CD4-positive, CD25-positive, alpha-beta regulatory T cell (primary cell): ENCODE measurements around the gene ZMYND8. TPM values are rescaled to one million over a fixed set of nuclear protein-coding genes. Genes with fewer than 3 reads are reported as not detected.
"Not testable (repeated sequence)": the region's sequence is repeated elsewhere in the genome, so short reads cannot be mapped to it uniquely, and the experiment has no call there.

Source experiments
- ATAC-seq, 2 donors: fragments of 150-1000 bp; cut with Tn5 transposase; one replicate each; pipeline ENCODE4 v1.10.0; 2021; ENCODE audit warnings: low read depth in 2 of 2, moderate number of reproducible peaks in 2 of 2, moderate library complexity in 1 of 2
- DNase-seq, 3 donors: peaks; one replicate each; pipeline versions ENCODE4 v3.0.0 to v3.0.0-alpha.2; 2012 to 2022; ENCODE audit warnings: mixed read lengths in 1 of 3
- H3K27ac ChIP-seq: one replicate; pipeline ENCODE4 v1.7.0; 2013; ENCODE audit warnings: mild to moderate bottlenecking, low read length; ENCODE audit not compliant: insufficient read depth, poor library complexity, severe bottlenecking
- H3K27me3 ChIP-seq: one replicate; pipeline ENCODE4 v1.7.0; 2013; ENCODE audit warnings: low read length; ENCODE audit not compliant: control insufficient read depth, insufficient read depth
- H3K36me3 ChIP-seq: one replicate; pipeline ENCODE4 v1.7.0; 2013; ENCODE audit warnings: mild to moderate bottlenecking, low read length, moderate library complexity; ENCODE audit not compliant: control insufficient read depth, insufficient read depth
- H3K4me1 ChIP-seq: 2 replicates; pipeline ENCODE4 v1.7.0; 2013; ENCODE audit warnings: mild to moderate bottlenecking, low read length; ENCODE audit not compliant: insufficient read depth, control insufficient read depth, poor library complexity, severe bottlenecking
- H3K4me3 ChIP-seq: one replicate; pipeline ENCODE4 v1.7.0; 2013; ENCODE audit warnings: low read depth, mild to moderate bottlenecking, low read length, moderate library complexity
- H3K9me3 ChIP-seq, 2 experiments: 1 replicate in 1 of 2; 2 replicates in 1 of 2; pipeline ENCODE4 v1.7.0; 2013; ENCODE audit warnings: low read length in 2 of 2, mild to moderate bottlenecking in 1 of 2, moderate library complexity in 1 of 2; ENCODE audit not compliant: control insufficient read depth in 2 of 2
- H3K27ac Mint-ChIP-seq, 3 donors: one replicate each; pipeline ENCODE4 v1.8.0; 2020 to 2022; ENCODE audit warnings: mild to moderate bottlenecking in 3 of 3, mixed read lengths in 3 of 3, moderate library complexity in 2 of 3
- H3K27me3 Mint-ChIP-seq: one replicate; pipeline ENCODE4 v1.8.0; 2022; ENCODE audit warnings: mild to moderate bottlenecking, mixed read lengths
- H3K36me3 Mint-ChIP-seq: one replicate; pipeline ENCODE4 v1.8.0; 2020; ENCODE audit warnings: mixed read lengths
- H3K4me1 Mint-ChIP-seq, 4 donors: one replicate each; pipeline ENCODE4 v1.8.0; 2020 to 2022; ENCODE audit warnings: mixed read lengths in 4 of 4, mild to moderate bottlenecking in 1 of 4
- H3K4me3 Mint-ChIP-seq, 4 donors: one replicate each; pipeline ENCODE4 v1.8.0; 2020 to 2022; ENCODE audit warnings: mild to moderate bottlenecking in 4 of 4, mixed read lengths in 4 of 4, moderate library complexity in 3 of 4
- H3K9me3 Mint-ChIP-seq, 7 donors: one replicate each; pipeline ENCODE4 v1.8.0; 2020 to 2022; ENCODE audit warnings: mixed read lengths in 7 of 7, mild to moderate bottlenecking in 3 of 7, moderate library complexity in 2 of 7
- polyA plus RNA-seq, 4 donors: library from polyadenylated mRNA; unstranded; fragments of 300-500 nt; fragmentation: Illumina TruSeq; gene quantifications; one replicate each; pipeline ENCODE4 v1.2.3, GENCODE V29; 2021
- total RNA-seq: library from RNA; stranded (reverse); gene quantifications from one replicate; pipeline ENCODE4 v1.2.3, GENCODE V29; 2022

The ZMYND8 gene
- total and polyA plus RNA-seq, 5 donors from 2014 or later, result 7.5 to 47.2 (median 8.9) TPM

- H3K27ac Mint-ChIP-seq, result peak overlapping the region in 2 of 3 donors; percentile 55 to 67
- ATAC-seq, result no peak
- no peaks in the 10 kb centered on the region for H3K9me3 ChIP-seq
- no peaks in the 10 kb centered on the region for H3K27me3 ChIP-seq
- no peaks in the 10 kb centered on the region for H3K27me3 Mint-ChIP-seq
- H3K27ac ChIP-seq, result no peak overlapping the region
- H3K9me3 Mint-ChIP-seq, result no peaks in the 10 kb centered on the region
- peaks cover 21% of the 10 kb centered on the region for H3K36me3 Mint-ChIP-seq
- no peak overlapping the region for H3K4me3 Mint-ChIP-seq
- H3K36me3 ChIP-seq, result peaks cover 44% of the 10 kb centered on the region
- no peaks in the 10 kb centered on the region for H3K4me1 ChIP-seq
- peaks cover 0 to 20% (median 7%) of the 10 kb centered on the region in 4 donors for H3K4me1 Mint-ChIP-seq
- no peak for DNase-seq
- H3K4me3 ChIP-seq, result no peak overlapping the region
These were observed 89.5 kb downstream of the ZMYND8 start for GRCh38 chr20:47266847-47267515.

DNA sequence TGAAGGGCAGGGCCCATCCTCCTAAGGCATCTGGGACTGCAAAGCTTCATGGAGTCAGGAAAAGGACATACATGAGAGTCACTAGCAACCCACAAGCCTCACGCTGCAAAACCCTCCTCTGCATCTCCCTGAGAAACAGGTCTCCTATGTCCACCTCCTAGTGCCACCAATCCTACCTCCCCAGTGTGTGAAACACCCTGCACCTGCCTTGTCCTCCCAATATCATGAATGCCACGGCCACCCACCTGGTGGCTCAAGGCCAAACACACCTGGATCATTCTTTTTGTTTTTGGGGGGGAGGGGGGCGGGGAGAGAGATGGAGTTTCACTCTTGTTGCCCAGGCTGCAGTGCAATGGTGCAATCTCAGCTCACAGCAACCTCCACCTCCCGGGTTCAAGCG is 90.5 kb downstream of the ZMYND8 start:
- Histone ChIP-seq H3K4me3 (no peak overlapping the region), H3K27ac (no peak overlapping the region), H3K9me3 (no peaks in the 10 kb centered on the region), H3K36me3 (peaks cover 48% of the 10 kb centered on the region), H3K27me3 (no peaks in the 10 kb centered on the region), H3K4me1 (no peaks in the 10 kb centered on the region)
- Mint-ChIP-seq H3K27me3 (no peaks in the 10 kb centered on the region), H3K27ac (peak overlapping the region in 2 of 3 donors; percentile 46 to 84), H3K9me3 (no peaks in the 10 kb centered on the region), H3K4me3 (no peak overlapping the region), H3K4me1 (peaks cover 0 to 20% (median 7%) of the 10 kb centered on the region in 4 donors), H3K36me3 (peaks cover 23% of the 10 kb centered on the region)
- no peak for ATAC-seq
- no peak for DNase-seq

DNA sequence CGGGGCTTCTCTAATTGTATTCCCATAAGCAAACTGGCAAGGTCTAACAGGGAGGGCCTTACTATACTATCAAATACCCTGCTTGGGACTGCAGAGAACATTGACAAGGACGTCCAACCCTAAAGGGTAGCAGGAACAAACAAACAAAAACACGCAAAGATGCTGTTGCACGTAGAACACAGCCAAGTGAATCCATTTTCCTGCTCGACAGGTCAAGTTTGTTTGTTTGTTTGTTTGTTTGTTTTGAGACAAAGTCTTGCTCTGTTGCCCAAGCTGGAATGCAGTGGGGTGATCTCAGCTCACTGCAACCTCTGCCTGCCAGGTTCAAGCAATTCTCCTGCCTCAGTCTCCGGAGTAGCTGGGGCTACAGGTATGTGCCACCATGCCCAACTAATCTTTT is 91.3 kb downstream of the ZMYND8 start:
- Histone ChIP-seq H3K27me3 (no peaks in the 10 kb centered on the region), H3K36me3 (peaks cover 53% of the 10 kb centered on the region)
- peaks cover 28% of the 10 kb centered on the region for H3K36me3 Mint-ChIP-seq

DNA sequence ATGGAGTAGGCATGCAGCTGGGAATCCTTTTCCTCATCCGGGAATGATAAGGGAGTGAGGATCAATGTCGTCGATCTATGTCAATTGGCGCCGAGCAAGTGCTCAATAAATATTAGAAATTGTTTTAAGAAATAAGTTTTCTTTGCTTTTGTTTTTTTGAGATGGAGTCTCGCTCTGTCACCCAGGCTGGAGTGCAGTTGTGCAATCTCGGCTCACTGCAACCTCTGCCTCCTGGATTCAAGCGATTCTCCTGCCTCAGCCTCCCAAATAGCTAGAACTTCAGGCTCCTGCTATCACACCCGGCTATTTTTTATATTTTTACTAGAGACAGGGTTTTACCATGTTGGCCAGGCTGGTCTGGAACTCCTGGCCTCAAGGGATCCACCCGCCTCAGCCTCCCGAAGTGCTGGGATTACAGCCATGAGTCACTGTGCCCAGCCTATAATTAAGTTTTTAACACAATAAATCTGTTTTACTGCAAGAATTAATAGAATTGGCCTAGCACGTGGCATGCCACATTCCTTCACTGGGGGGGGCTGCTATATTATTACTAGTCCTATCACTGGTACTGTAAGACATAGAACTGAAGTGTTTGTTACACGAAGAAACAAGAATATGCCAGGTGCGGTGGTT is 92.2 kb downstream of the ZMYND8 start:
- not testable (repeated sequence) for H3K27me3 Mint-ChIP-seq

More for the DNA sequence above, 91.3 kb downstream of the ZMYND8 start:
- no peak for ATAC-seq
- no peaks in the 10 kb centered on the region for H3K27me3 Mint-ChIP-seq
- peaks cover 5 to 20% (median 9%) of the 10 kb centered on the region in 4 donors for H3K4me1 Mint-ChIP-seq
- Histone ChIP-seq H3K4me1 (no peaks in the 10 kb centered on the region), H3K9me3 (no peaks in the 10 kb centered on the region), H3K4me3 (no peak overlapping the region), H3K27ac (no peak overlapping the region)
- DNase-seq, result no peak
- no peak overlapping the region for H3K4me3 Mint-ChIP-seq
- no peak overlapping the region for H3K27ac Mint-ChIP-seq
- no peaks in the 10 kb centered on the region for H3K9me3 Mint-ChIP-seq

DNA sequence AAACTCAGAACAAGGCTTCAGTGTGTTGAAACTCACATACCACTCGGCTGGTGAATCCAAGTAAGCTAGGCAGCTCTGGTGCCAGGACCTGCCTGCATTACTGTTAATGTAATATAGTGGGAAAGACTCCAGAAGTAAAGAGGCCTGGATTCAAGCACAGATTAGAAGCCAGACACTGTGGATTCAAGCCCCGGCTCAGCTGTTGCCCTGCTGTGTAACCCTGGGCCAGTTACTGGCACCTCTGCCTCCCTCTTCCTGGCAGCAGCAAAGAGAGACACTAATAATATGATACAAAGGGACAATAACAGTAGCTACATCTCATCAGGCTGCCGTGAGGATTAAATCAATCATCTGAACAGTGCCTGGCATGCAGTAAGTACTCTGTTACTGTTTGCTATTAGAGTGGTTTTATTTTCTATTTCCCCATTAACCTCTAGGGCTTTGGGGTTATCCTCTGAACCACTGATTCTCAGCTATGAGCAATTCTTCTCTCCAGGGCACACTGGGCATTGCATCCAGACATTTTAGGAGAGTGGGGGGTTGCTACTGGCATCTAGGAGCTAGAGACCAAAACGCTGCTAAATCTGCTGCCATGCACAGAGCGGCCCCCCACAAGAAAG is 92.9 kb downstream of the ZMYND8 start:
- no peak overlapping the region for H3K4me3 ChIP-seq
- no peak overlapping the region for H3K27ac ChIP-seq
- Mint-ChIP-seq H3K27me3 (no peaks in the 10 kb centered on the region), H3K9me3 (no peaks in the 10 kb centered on the region), H3K36me3 (peaks cover 38% of the 10 kb centered on the region), H3K27ac (peak overlapping the region in 2 of 3 donors; percentile 38 to 63), H3K4me3 (no peak overlapping the region), H3K4me1 (peaks cover 7 to 23% (median 11%) of the 10 kb centered on the region in 4 donors)
- H3K27me3 ChIP-seq, result no peaks in the 10 kb centered on the region
- peaks cover 55% of the 10 kb centered on the region for H3K36me3 ChIP-seq
- ATAC-seq (no peak), DNase-seq (no peak)
- H3K4me1 ChIP-seq, result no peaks in the 10 kb centered on the region
- no peaks in the 10 kb centered on the region for H3K9me3 ChIP-seq

More for the DNA sequence above, 92.2 kb downstream of the ZMYND8 start:
- peaks cover 54% of the 10 kb centered on the region for H3K36me3 ChIP-seq
- H3K27ac Mint-ChIP-seq, H3K4me1 ChIP-seq, DNase-seq, H3K9me3 Mint-ChIP-seq, ATAC-seq, H3K4me3 Mint-ChIP-seq, H3K9me3 ChIP-seq, H3K27me3 ChIP-seq, H3K27ac ChIP-seq, H3K4me3 ChIP-seq: not testable (repeated sequence)
- peaks cover 33% of the 10 kb centered on the region for H3K36me3 Mint-ChIP-seq
- H3K4me1 Mint-ChIP-seq, result peaks cover 6 to 18% (median 9%) of the 10 kb centered on the region in 4 donors

- Mint-ChIP-seq H3K27ac (no peak overlapping the region), H3K27me3 (no peaks in the 10 kb centered on the region), H3K9me3 (no peaks in the 10 kb centered on the region), H3K36me3 (peaks cover 39% of the 10 kb centered on the region), H3K4me3 (no peak overlapping the region), H3K4me1 (peaks cover 7 to 28% (median 13%) of the 10 kb centered on the region in 4 donors)
- no peak for ATAC-seq
- H3K27ac ChIP-seq, result no peak overlapping the region
- H3K4me1 ChIP-seq, result no peaks in the 10 kb centered on the region
- H3K36me3 ChIP-seq, result peaks cover 55% of the 10 kb centered on the region
- no peaks in the 10 kb centered on the region for H3K9me3 ChIP-seq
- DNase-seq, result no peak
- H3K4me3 ChIP-seq, result no peak overlapping the region
- H3K27me3 ChIP-seq, result no peaks in the 10 kb centered on the region
These were observed 93.4 kb downstream of the ZMYND8 start for GRCh38 chr20:47263080-47263464.

DNA sequence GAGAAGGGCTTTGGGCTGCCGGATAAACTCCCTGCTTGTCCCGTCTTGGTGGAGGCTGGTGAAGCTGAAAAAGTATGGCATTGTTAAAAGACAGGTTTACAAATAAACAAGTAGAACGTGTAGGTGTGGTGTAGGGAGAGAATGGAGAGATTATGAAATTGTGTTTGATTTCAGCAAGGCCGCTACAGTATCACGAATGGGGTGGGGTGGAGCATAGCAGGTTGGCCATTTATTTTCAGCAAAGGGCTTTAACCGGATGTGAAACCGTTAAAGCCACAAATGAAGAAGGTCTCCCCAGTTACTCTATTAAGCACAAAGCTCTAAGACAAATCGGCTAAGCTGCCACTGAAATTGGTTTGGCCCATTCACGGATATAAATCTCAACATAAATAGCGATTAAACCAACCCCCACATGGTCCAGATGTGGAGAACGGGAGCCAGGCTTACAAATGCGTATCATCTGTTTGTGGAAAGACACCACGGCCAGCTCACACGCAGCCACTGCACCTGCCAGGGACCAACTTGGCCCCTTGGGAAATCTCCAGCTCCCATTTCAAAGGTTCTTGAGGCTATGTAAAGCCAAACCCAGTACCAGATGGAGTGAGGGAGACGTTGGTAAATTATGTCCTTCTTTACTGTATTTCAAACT is 94.0 kb downstream of the ZMYND8 start:
- Histone ChIP-seq H3K4me3 (no peak overlapping the region), H3K27ac (no peak overlapping the region), H3K27me3 (no peaks in the 10 kb centered on the region), H3K9me3 (no peaks in the 10 kb centered on the region), H3K36me3 (peaks cover 50% of the 10 kb centered on the region), H3K4me1 (no peaks in the 10 kb centered on the region)
- H3K27me3 Mint-ChIP-seq, result no peaks in the 10 kb centered on the region
- H3K9me3 Mint-ChIP-seq, result no peaks in the 10 kb centered on the region
- H3K4me3 Mint-ChIP-seq, result no peak overlapping the region
- no peak for ATAC-seq
- peaks cover 34% of the 10 kb centered on the region for H3K36me3 Mint-ChIP-seq
- peak overlapping the region in 1 of 3 donors; percentile 2 for H3K27ac Mint-ChIP-seq
- H3K4me1 Mint-ChIP-seq, result peaks cover 7 to 29% (median 13%) of the 10 kb centered on the region in 4 donors
- no peak for DNase-seq
